ENCODE measurements around the gene PAX5. TPM values are rescaled to one million over a fixed set of nuclear protein-coding genes. Genes with fewer than 3 reads are reported as not detected.

The PAX5 gene
- total RNA-seq, 4 donors from 2014 or later = not detected

DNA sequence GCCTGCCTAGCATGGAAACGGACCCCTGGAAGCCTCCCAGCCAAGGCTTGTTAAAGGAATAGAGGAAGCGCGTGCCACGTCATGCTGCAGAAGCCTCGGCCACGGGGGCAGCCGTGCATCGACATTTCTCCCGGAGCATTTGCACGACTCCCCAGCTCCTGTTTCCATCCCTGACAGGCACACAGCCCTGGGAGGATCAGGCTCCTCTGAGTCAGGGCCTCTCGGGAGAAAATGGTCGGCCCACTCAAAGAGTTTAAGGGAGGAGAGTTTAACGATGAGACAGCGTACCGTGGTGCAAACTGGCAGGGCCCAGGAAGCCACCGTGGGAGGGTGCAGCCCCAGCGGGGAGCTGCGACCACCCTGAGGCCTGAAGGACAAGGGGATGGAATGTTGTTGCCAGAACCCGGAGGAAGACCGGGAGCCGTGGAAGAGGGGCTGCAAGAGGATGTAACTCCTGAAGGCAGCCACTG is 213.6 kb downstream of the PAX5 start:
- Histone ChIP-seq H3K9me3 (no peaks in the 10 kb centered on the region), H3K27ac (no peak overlapping the region), H3K4me3 (no peak overlapping the region), H3K27me3 (peaks cover 0 to 49% of the 10 kb centered on the region in 2 donors), H3K36me3 (no peaks in the 10 kb centered on the region), H3K4me1 (peaks cover 0 to 16% (median 0%) of the 10 kb centered on the region in 4 donors)
- DNase-seq (ENCODE audit: low spot score in 2 of 2) = no peak
- TF ChIP-seq EP300 (IDR thresholded peaks at IDR 0.05) (no peak), POLR2A (IDR thresholded peaks at IDR 0.05) (no peak)
- TF ChIP-seq, protein P1, sequence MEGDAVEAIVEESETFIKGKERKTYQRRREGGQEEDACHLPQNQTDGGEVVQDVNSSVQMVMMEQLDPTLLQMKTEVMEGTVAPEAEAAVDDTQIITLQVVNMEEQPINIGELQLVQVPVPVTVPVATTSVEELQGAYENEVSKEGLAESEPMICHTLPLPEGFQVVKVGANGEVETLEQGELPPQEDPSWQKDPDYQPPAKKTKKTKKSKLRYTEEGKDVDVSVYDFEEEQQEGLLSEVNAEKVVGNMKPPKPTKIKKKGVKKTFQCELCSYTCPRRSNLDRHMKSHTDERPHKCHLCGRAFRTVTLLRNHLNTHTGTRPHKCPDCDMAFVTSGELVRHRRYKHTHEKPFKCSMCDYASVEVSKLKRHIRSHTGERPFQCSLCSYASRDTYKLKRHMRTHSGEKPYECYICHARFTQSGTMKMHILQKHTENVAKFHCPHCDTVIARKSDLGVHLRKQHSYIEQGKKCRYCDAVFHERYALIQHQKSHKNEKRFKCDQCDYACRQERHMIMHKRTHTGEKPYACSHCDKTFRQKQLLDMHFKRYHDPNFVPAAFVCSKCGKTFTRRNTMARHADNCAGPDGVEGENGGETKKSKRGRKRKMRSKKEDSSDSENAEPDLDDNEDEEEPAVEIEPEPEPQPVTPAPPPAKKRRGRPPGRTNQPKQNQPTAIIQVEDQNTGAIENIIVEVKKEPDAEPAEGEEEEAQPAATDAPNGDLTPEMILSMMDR (IDR thresholded peaks at IDR 0.05) = no peak
- 53 to 56% methylated on average over 21 of the region's 21 CpGs for WGBS, 2 donors

DNA sequence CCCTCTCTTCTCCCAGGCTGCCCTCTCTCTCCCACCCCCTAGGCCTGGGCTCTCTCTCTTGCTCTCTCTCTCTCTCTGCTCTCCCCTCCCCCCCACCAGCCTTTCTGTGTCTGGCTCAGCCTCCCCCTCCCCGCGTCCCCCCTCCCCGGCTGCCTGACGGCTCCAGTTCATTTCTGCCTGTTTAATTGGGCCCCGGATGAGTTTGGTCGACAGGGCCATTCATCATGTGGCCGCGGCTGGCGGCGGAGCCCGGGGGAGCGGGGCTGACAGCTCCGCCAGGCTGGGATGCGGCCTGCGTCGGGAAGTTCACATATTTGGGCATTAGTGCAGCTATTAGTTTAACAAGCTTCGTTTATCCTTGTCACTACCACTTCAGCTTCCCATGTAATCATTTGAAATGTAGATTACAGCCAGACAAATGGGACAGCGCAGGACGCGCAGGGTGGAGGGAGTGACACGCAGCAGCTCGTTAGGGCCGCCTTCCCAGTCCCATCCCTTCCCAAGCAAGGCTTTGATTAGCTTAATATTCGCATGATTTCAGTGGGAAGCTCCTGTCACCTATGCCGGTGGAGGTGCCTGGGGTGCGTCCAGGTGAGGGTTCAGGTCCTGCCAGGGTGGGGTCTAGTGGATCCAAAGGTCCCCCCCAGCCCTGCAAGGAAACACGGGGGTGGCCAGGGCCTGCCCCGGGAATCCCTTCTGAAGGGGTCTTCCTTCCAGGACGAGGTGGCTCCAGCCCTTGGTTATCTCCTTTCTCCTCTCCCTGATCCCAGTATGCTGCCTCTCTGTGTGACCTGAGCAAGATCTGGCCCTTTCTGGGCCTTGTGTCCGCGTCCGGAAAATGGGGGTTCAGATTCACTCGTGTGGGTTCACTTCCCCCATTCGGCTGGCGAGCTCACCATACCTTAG is 214.8 kb downstream of the PAX5 start:
- WGBS, 2 donors = 41 to 42% methylated on average over 33 to 35 of the region's 35 CpGs
- Histone ChIP-seq H3K4me1 (peaks cover 0 to 16% (median 0%) of the 10 kb centered on the region in 4 donors), H3K27ac (no peak overlapping the region), H3K9me3 (no peaks in the 10 kb centered on the region), H3K27me3 (peaks cover 0 to 49% of the 10 kb centered on the region in 2 donors), H3K4me3 (peak overlapping the region in 3 of 4 donors; percentile 25 to 42 (median 31)), H3K36me3 (no peaks in the 10 kb centered on the region)
- no peak for DNase-seq (ENCODE audit: low spot score in 2 of 2)
- TF ChIP-seq EP300 (IDR thresholded peaks at IDR 0.05) (no peak), POLR2A (IDR thresholded peaks at IDR 0.05) (no peak)
- TF ChIP-seq, protein P1 (IDR thresholded peaks at IDR 0.05) = no peak

DNA sequence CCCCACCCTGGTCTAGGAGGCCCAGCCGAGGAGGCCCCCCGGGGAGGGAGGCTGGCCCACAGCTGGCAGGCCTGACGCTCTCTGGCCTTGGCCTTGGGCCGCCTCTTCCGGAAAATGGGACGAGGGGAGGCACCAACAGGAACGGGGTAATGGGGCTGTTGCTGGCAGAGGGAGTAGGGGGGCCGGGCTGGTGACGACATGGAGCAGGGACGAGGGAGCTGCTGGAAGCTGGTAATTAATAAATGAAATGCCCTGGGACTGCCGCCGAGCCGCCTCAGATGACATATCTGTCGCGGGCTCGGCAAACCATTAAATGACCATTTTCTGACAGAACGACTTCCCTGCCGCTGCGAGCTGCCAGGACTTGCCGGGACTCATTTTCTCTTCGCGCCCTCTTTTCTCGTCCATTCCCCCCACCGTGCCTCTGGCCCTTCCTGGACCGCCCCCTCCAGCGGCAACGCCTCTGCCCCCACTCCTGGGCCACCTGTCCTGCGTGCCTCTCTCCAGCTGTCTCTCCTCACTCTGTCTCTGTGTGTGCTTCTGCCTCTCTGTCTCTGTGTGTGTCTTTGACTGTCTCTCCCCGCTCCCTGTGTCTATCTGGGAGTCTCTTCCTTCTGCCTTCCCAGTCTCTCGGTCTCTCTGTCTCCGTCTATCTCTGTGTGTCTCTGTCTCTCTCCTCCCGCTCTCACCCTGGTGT is 215.7 kb downstream of the PAX5 start:
- H3K36me3 ChIP-seq = no peaks in the 10 kb centered on the region
- no peak overlapping the region for H3K27ac ChIP-seq
- peak overlapping the region in 3 of 4 donors; percentile 25 to 42 (median 31) for H3K4me3 ChIP-seq
- 8 to 11% methylated on average over 32 of the region's 32 CpGs for WGBS, 2 donors
- DNase-seq (ENCODE audit: low spot score in 2 of 2) = no peak
- no peaks in the 10 kb centered on the region for H3K9me3 ChIP-seq
- TF ChIP-seq EP300 (IDR thresholded peaks at IDR 0.05) (no peak), POLR2A (IDR thresholded peaks at IDR 0.05) (no peak)
- TF ChIP-seq, protein P1 (IDR thresholded peaks at IDR 0.05) = no peak
- H3K4me1 ChIP-seq = peaks cover 0 to 16% (median 0%) of the 10 kb centered on the region in 4 donors
- peaks cover 0 to 49% of the 10 kb centered on the region in 2 donors for H3K27me3 ChIP-seq

DNA sequence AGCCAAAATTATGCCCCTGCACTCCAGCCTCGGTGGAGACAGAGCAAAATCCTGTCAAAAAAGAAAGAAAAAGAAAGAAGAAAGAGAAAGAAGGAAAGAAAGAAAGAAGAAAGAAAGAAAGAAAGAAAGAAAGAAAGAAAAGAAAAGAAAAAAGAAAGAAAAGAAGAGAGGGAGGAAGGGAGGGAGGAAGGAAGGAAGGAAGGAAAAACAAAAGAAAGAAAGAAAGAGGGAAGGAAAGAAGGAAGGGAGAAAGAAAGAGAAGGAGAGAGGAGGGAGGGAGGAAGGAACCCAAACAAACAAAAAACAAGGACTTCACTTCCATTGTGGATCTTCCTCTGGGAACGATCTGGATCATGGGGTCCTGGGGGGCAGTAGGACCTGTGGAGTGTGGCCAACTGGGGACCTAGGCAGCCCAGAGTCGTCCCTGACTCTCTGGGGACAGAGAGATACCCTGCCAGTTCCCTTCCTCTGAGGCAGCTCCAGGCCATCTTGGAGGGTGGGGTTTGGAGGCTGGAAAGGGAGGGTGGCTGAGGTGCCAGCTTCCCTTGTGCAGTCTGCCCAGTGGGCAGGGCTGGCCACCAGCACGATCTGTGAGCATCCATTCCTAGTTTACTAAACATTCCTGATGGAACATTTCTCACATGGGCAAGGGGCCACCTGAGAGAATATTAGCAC is 216.8 kb downstream of the PAX5 start:
- TF ChIP-seq, protein P1 (IDR thresholded peaks at IDR 0.05) = no peak
- no peak for TF ChIP-seq POLR2A (IDR thresholded peaks at IDR 0.05)
- TF ChIP-seq EP300 (IDR thresholded peaks at IDR 0.05) = no peak
- H3K4me1 ChIP-seq = peaks cover 0 to 16% (median 0%) of the 10 kb centered on the region in 4 donors
- no peak overlapping the region for H3K4me3 ChIP-seq
- H3K36me3 ChIP-seq = no peaks in the 10 kb centered on the region
- H3K27ac ChIP-seq = no peak overlapping the region
- H3K9me3 ChIP-seq = peaks cover 0 to 7% (median 0%) of the 10 kb centered on the region in 4 donors
- no peak for DNase-seq (ENCODE audit: low spot score in 2 of 2)
- WGBS, 2 donors = 53 to 60% methylated on average over 4 of the region's 4 CpGs
- peaks cover 0 to 49% of the 10 kb centered on the region in 2 donors for H3K27me3 ChIP-seq
